Measurements from ENCODE around the gene IQGAP2.

Gene IQGAP2

DNA sequence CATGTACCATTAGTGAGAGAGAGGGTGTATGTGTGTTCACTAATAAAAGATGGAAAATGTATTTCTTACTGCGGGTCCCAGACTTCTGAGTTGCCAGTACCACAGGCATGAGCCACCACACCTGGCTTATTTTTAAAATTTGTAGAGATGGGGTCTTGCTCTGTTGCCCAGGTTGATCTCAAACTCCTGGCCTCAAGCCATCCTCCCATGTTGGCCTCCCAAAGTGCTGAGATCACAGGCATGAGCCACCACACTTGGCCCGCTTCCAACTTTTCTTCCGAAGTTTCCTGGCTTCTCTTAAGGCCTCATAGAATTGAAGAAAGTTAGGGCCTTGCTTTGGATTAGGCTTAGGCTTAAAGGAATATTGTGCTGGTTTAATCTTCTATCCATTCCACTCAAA, 260.5 kb downstream of the IQGAP2 start (continued):
- no peak for TF ChIP-seq ZNF140 (tag by site-specific recombination; IDR thresholded peaks at IDR 0.05)

DNA sequence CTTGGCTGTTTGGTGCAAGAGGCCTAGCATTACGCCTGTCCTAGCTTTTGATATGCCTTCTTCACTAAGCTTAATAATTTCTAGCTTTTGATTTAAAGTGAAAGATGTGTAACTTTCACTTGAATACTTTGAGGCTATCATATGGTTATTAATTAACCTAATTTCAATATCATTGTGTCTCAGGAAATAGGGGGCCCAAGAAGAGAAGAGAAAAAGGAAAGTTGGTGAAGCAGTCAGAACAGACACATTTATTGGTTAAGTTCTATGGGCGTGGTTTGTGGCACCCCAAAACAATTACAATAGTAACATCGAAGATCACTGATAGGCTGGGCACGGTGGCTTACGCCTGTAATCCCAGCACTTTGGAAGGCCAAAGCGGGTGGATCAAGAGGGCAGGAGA, 261.0 kb downstream of the IQGAP2 start:
- Histone ChIP-seq H3K36me3 (ENCODE audit: control insufficient read depth in 2 of 2, insufficient read depth in 1 of 2, low read length in 2 of 2) (no peaks in the 10 kb centered on the region), H3K9me3 (ENCODE audit: control insufficient read depth, insufficient read depth, low read depth, low read length) (no peaks in the 10 kb centered on the region), H3K27ac (ENCODE audit: extremely low read depth, low read depth, low read length) (no peak overlapping the region), H3K4me3 (ENCODE audit: low read depth, low read length) (no peak overlapping the region), H3K4me1 (ENCODE audit: control insufficient read depth, insufficient read depth, low read length) (no peaks in the 10 kb centered on the region)
- TF ChIP-seq KLF10 (tag by site-specific recombination; IDR thresholded peaks at IDR 0.05) (no peak), ZBTB20 (tag by site-specific recombination; IDR thresholded peaks at IDR 0.05) (no peak), ZFP37 (tag by site-specific recombination; IDR thresholded peaks at IDR 0.05) (no peak), SETDB1 (IDR thresholded peaks at IDR 0.05; ENCODE audit: insufficient read length, low read length) (no peak), ZNF354C (tag by site-specific recombination; IDR thresholded peaks at IDR 0.05; ENCODE audit: borderline replicate concordance, low read depth) (no peak), GLIS2 (tag by site-specific recombination; IDR thresholded peaks at IDR 0.05) (no peak), ZNF792 (tag by site-specific recombination; IDR thresholded peaks at IDR 0.05) (no peak), ZBTB21 (tag by site-specific recombination; IDR thresholded peaks at IDR 0.05) (no peak), GFI1B (tag by site-specific recombination; IDR thresholded peaks at IDR 0.05) (no peak), ZNF548 (tag by site-specific recombination; IDR thresholded peaks at IDR 0.05) (no peak), ZNF558 (tag by site-specific recombination; IDR thresholded peaks at IDR 0.05) (no peak), ZBTB17 (tag by site-specific recombination; IDR thresholded peaks at IDR 0.05) (no peak), ZNF623 (tag by site-specific recombination; IDR thresholded peaks at IDR 0.05) (no peak), ZNF707 (tag by site-specific recombination; IDR thresholded peaks at IDR 0.05) (no peak)
- TF ChIP-seq, protein P1, sequence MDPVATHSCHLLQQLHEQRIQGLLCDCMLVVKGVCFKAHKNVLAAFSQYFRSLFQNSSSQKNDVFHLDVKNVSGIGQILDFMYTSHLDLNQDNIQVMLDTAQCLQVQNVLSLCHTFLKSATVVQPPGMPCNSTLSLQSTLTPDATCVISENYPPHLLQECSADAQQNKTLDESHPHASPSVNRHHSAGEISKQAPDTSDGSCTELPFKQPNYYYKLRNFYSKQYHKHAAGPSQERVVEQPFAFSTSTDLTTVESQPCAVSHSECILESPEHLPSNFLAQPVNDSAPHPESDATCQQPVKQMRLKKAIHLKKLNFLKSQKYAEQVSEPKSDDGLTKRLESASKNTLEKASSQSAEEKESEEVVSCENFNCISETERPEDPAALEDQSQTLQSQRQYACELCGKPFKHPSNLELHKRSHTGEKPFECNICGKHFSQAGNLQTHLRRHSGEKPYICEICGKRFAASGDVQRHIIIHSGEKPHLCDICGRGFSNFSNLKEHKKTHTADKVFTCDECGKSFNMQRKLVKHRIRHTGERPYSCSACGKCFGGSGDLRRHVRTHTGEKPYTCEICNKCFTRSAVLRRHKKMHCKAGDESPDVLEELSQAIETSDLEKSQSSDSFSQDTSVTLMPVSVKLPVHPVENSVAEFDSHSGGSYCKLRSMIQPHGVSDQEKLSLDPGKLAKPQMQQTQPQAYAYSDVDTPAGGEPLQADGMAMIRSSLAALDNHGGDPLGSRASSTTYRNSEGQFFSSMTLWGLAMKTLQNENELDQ (tag by site-specific recombination; IDR thresholded peaks at IDR 0.05; ENCODE audit: low read depth) = no peak
- TF ChIP-seq, protein P2, sequence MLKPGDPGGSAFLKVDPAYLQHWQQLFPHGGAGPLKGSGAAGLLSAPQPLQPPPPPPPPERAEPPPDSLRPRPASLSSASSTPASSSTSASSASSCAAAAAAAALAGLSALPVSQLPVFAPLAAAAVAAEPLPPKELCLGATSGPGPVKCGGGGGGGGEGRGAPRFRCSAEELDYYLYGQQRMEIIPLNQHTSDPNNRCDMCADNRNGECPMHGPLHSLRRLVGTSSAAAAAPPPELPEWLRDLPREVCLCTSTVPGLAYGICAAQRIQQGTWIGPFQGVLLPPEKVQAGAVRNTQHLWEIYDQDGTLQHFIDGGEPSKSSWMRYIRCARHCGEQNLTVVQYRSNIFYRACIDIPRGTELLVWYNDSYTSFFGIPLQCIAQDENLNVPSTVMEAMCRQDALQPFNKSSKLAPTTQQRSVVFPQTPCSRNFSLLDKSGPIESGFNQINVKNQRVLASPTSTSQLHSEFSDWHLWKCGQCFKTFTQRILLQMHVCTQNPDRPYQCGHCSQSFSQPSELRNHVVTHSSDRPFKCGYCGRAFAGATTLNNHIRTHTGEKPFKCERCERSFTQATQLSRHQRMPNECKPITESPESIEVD (tag by site-specific recombination; IDR thresholded peaks at IDR 0.05) = no peak
- TF ChIP-seq, protein P3, sequence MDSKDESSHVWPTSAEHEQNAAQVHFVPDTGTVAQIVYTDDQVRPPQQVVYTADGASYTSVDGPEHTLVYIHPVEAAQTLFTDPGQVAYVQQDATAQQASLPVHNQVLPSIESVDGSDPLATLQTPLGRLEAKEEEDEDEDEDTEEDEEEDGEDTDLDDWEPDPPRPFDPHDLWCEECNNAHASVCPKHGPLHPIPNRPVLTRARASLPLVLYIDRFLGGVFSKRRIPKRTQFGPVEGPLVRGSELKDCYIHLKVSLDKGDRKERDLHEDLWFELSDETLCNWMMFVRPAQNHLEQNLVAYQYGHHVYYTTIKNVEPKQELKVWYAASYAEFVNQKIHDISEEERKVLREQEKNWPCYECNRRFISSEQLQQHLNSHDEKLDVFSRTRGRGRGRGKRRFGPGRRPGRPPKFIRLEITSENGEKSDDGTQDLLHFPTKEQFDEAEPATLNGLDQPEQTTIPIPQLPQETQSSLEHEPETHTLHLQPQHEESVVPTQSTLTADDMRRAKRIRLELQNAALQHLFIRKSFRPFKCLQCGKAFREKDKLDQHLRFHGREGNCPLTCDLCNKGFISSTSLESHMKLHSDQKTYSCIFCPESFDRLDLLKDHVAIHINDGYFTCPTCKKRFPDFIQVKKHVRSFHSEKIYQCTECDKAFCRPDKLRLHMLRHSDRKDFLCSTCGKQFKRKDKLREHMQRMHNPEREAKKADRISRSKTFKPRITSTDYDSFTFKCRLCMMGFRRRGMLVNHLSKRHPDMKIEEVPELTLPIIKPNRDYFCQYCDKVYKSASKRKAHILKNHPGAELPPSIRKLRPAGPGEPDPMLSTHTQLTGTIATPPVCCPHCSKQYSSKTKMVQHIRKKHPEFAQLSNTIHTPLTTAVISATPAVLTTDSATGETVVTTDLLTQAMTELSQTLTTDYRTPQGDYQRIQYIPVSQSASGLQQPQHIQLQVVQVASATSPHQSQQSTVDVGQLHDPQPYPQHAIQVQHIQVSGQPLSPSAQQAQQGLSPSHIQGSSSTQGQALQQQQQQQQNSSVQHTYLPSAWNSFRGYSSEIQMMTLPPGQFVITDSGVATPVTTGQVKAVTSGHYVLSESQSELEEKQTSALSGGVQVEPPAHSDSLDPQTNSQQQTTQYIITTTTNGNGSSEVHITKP (tag by site-specific recombination; IDR thresholded peaks at IDR 0.05) = no peak
- TF ChIP-seq, protein P4, sequence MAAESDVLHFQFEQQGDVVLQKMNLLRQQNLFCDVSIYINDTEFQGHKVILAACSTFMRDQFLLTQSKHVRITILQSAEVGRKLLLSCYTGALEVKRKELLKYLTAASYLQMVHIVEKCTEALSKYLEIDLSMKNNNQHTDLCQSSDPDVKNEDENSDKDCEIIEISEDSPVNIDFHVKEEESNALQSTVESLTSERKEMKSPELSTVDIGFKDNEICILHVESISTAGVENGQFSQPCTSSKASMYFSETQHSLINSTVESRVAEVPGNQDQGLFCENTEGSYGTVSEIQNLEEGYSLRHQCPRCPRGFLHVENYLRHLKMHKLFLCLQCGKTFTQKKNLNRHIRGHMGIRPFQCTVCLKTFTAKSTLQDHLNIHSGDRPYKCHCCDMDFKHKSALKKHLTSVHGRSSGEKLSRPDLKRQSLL (tag by site-specific recombination; IDR thresholded peaks at IDR 0.05) = no peak
- POLR2A ChIA-PET = no interaction called here
- CTCF ChIA-PET = interaction anchor here (0.6 kb wide), 1 partner anchor 27 kb away, joined by 3 read pairs; no protein-coding TSS in a partner anchor

Measured in HEK293 (cell line).